Bronchial epithelial cell (primary cell): Measurements from ENCODE around the gene SLC4A2. TPM values are rescaled to one million over a fixed set of nuclear protein-coding genes. Genes with fewer than 3 reads are reported as not detected.

ENCODE experiments used
- DNase-seq: peaks from one replicate; pipeline ENCODE4 v3.0.0-alpha.2; 2010; ENCODE audit warnings: low read depth
- FAIRE-seq: peaks from 2 replicates; lab custom pipeline; 2011; peaks lifted over from hg19 to GRCh38; lab: Jason Lieb, UNC
- H3K27me3 ChIP-seq: 2 replicates; pipeline ENCODE4 v1.5.1; 2011; ENCODE audit warnings: low read length; ENCODE audit not compliant: control insufficient read depth, insufficient read depth
- H3K36me3 ChIP-seq: 2 replicates; pipeline ENCODE4 v1.5.1; 2011; ENCODE audit warnings: low read length; ENCODE audit not compliant: control insufficient read depth, insufficient read depth
- H3K4me3 ChIP-seq: 2 replicates; pipeline ENCODE4 v1.5.1; 2011; ENCODE audit warnings: mild to moderate bottlenecking, low read depth, low read length, control low read depth
- CTCF ChIP-seq: IDR thresholded peaks from 2 replicates; pipeline ENCODE4 v1.5.1; 2011; ENCODE audit warnings: mild to moderate bottlenecking, moderate library complexity, low read length, control low read depth, inconsistent platforms; ENCODE audit not compliant: insufficient read depth, severe bottlenecking
- total RNA-seq: library from RNA; depleted of rRNA; stranded (reverse); fragments of >200 nt; gene quantifications from 2 replicates; pipeline ENCODE4 v1.2.1, GENCODE V29; 2014

The SLC4A2 gene
- total RNA-seq, 1 donor from 2014 or later: 33.2 TPM

- Histone ChIP-seq H3K36me3 (no peaks in the 10 kb centered on the region), H3K27me3 (peaks cover 9% of the 10 kb centered on the region), H3K4me3 (no peak overlapping the region)
- no peak for TF ChIP-seq CTCF
- no peak for FAIRE-seq
- no peak for DNase-seq
Measured at GRCh38 chr7:151012031-151012692, 47.2 kb upstream of the SLC4A2 start.

GRCh38 chr7:151012911-151013347 is 46.5 kb upstream of the SLC4A2 start:
- Histone ChIP-seq H3K4me3 (no peak overlapping the region), H3K27me3 (peaks cover 9% of the 10 kb centered on the region), H3K36me3 (no peaks in the 10 kb centered on the region)
- peak; percentile 62 for TF ChIP-seq CTCF
- FAIRE-seq: no peak
- DNase-seq: no peak

- DNase-seq (no peak), FAIRE-seq (no peak)
- no peak for TF ChIP-seq CTCF
- H3K27me3 ChIP-seq: peaks cover 10% of the 10 kb centered on the region
- no peaks in the 10 kb centered on the region for H3K36me3 ChIP-seq
- H3K4me3 ChIP-seq: no peak overlapping the region
Measured at GRCh38 chr7:151013356-151013732, 46.0 kb upstream of the SLC4A2 start.

DNA sequence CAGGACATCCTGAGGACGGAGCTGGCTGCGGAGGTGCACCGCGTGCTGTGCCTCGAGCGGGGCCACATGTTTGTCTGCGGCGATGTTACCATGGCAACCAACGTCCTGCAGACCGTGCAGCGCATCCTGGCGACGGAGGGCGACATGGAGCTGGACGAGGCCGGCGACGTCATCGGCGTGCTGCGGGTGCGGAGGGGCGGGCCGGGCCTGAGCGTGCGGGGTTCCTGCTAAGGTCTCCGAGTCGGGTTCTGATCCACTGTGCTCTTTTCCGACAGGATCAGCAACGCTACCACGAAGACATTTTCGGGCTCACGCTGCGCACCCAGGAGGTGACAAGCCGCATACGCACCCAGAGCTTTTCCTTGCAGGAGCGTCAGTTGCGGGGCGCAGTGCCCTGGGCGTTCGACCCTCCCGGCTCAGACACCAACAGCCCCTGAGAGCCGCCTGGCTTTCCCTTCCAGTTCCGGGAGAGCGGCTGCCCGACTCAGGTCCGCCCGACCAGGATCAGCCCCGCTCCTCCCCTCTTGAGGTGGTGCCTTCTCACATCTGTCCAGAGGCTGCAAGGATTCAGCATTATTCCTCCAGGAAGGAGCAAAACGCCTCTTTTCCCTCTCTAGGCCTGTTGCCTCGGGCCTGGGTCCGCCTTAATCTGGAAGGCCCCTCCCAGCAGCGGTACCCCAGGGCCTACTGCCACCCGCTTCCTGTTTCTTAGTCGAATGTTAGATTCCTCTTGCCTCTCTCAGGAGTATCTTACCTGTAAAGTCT is 45.5 kb upstream of the SLC4A2 start:
- Histone ChIP-seq H3K4me3 (peak overlapping the region; percentile 4), H3K27me3 (peaks cover 12% of the 10 kb centered on the region), H3K36me3 (no peaks in the 10 kb centered on the region)
- no peak for FAIRE-seq
- peak; percentile 8 for TF ChIP-seq CTCF
- no peak for DNase-seq

GRCh38 chr7:151014950-151015349 is 44.4 kb upstream of the SLC4A2 start:
- FAIRE-seq (no peak), DNase-seq (peak; percentile 43)
- no peaks in the 10 kb centered on the region for H3K36me3 ChIP-seq
- no peak for TF ChIP-seq CTCF
- no peak overlapping the region for H3K4me3 ChIP-seq
- H3K27me3 ChIP-seq: peaks cover 15% of the 10 kb centered on the region

DNA sequence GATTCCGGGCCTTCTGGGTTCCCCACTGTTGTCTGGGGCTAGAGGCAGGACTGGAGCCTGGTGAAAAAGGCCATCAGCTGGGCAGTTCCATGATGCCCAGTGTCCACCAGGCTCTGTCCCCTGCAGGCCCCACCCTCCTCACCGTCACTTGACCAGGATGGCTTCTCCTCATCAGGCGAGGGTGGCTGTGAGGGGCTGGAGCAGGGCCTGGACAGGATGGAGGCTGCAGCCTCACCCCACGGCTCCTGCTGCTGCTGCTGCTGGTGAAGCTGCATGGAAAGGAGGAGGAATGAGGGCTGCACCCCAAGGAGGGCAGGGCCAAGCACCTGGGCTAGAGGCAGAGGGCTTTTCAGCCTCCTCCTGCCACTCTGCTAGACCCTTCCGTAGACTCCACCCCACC is 43.4 kb upstream of the SLC4A2 start:
- H3K27me3 ChIP-seq: peaks cover 15% of the 10 kb centered on the region
- no peak for DNase-seq
- no peak overlapping the region for H3K4me3 ChIP-seq
- no peaks in the 10 kb centered on the region for H3K36me3 ChIP-seq
- FAIRE-seq: no peak
- no peak for TF ChIP-seq CTCF
